Esophagus squamous epithelium (tissue), 5 donors: ENCODE data around the gene HIF1A. TPM values are rescaled to one million over a fixed set of nuclear protein-coding genes. Genes with fewer than 3 reads are reported as not detected.
A peak's percentile ranks its signal among the peaks of the same experiment; 100 is the strongest.

Experiments
- DNase-seq: peaks from one replicate; lab custom pipeline; 2025; lab: John Stamatoyannopoulos, UW
- H3K27ac ChIP-seq, 4 donors: fragments of 200-600 bp; sonication (generic); one replicate each; pipeline ENCODE4 v1.5.1; 2016 to 2019; ENCODE audit warnings: mild to moderate bottlenecking in 1 of 4
- H3K27me3 ChIP-seq, 4 donors: fragments of 200-600 bp; sonication (generic); 1 replicate in 3 of 4; 2 replicates in 1 of 4; pipeline versions ENCODE4 v1.5.1 to v1.6.0; 2017 to 2021; ENCODE audit warnings: antibody characterized with exemption in 1 of 4
- H3K36me3 ChIP-seq, 3 donors: fragments of 200-600 bp; sonication (generic); one replicate each; pipeline ENCODE4 v1.5.1; 2016 to 2019
- H3K4me1 ChIP-seq, 3 donors: fragments of 200-600 bp; sonication (generic); one replicate each; pipeline ENCODE4 v1.5.1; 2017 to 2019
- H3K4me3 ChIP-seq, 4 donors: fragments of 200-600 bp; sonication (generic); 1 replicate in 3 of 4; 2 replicates in 1 of 4; pipeline ENCODE4 v1.5.1; 2016 to 2019; ENCODE audit warnings: mild to moderate bottlenecking in 2 of 4, moderate library complexity in 1 of 4
- H3K9me3 ChIP-seq, 3 donors: fragments of 200-600 bp; sonication (generic); one replicate each; pipeline ENCODE4 v1.5.1; 2016 to 2019
- POLR2A ChIP-seq, 4 donors: fragments of 450-650 bp; IDR thresholded peaks; one replicate each; pipeline ENCODE4 v1.6.1; 2017; ENCODE audit warnings: antibody characterized with exemption in 4 of 4, mild to moderate bottlenecking in 4 of 4, moderate library complexity in 3 of 4
- WGBS, 2 donors: methylation state at CpG; one replicate each; pipeline ENCODE4 v1.1.5; 2018; 5-methylcytosine and 5-hydroxymethylcytosine counted together
- intact Hi-C: fragments of 100-400 bp; cut with DNase I; formaldehyde crosslinking; loops from one replicate; pipeline ENCODE4 v1.15.0; 2022
- total RNA-seq, 4 donors: library from RNA; depleted of rRNA; stranded (reverse); fragments of >200 nt; gene quantifications; one replicate each; pipeline ENCODE4 v1.1.0, GENCODE V29; 2016
- TF ChIP-seq, protein P1 (sequence below), 6 experiments: fragments of 450-650 bp in 4 of 6; fragments of 200-600 bp in 2 of 6; sonication (generic) in 2 of 6; IDR thresholded peaks; one replicate each; pipeline ENCODE4 v1.5.1; 2016 to 2019; ENCODE audit warnings: antibody characterized with exemption in 6 of 6, mild to moderate bottlenecking in 4 of 6, moderate library complexity in 4 of 6
- donor health status: DM: yes; HTN: yes; CAD: no.

The HIF1A gene
- total RNA-seq, 4 donors from 2014 or later, result 108 to 199 (median 127) TPM

DNA sequence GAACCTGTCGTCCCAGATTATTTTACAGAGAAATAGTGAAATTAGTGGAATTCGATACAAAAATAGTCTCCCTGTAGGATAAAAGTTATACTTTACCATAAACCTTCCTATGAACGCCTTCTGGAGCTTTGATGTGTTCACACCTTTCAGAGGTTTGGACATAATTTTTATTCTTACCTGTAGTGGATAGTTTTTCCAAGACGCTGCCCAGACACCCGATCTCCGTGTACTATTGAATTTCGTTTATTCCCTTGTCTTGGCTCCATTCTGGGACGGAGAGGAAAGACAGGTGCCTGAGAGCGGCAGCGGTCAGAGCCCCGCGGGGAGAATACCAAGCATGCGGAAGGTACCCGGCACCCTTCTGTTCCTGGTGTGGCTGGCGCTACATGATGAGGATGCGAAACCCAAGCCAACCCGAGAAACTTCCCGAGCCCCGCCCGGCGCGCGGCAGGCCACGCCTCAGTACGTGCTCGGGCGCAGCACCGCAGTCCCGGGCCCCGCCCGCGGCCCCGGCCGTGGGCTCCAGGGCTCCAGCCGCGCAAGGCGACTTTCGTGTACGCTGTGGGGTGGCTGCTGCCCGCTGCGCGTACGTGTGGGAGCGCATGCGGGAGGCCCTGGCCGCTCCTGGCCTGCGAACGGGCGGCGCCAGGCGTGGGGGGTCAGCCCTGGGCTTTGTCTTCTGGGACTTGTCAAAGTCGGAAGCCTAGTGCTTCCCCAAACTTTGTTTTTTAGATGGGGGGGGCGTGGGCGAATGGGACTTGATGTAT lies 55.6 kb downstream of the HIF1A start:
- intact Hi-C loops, result no loop called here
- TF ChIP-seq POLR2A (IDR thresholded peaks at IDR 0.05), result peak in 2 of 4 donors; percentile 78 to 88
- TF ChIP-seq, protein P1, sequence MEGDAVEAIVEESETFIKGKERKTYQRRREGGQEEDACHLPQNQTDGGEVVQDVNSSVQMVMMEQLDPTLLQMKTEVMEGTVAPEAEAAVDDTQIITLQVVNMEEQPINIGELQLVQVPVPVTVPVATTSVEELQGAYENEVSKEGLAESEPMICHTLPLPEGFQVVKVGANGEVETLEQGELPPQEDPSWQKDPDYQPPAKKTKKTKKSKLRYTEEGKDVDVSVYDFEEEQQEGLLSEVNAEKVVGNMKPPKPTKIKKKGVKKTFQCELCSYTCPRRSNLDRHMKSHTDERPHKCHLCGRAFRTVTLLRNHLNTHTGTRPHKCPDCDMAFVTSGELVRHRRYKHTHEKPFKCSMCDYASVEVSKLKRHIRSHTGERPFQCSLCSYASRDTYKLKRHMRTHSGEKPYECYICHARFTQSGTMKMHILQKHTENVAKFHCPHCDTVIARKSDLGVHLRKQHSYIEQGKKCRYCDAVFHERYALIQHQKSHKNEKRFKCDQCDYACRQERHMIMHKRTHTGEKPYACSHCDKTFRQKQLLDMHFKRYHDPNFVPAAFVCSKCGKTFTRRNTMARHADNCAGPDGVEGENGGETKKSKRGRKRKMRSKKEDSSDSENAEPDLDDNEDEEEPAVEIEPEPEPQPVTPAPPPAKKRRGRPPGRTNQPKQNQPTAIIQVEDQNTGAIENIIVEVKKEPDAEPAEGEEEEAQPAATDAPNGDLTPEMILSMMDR (IDR thresholded peaks at IDR 0.05), result no peak
- peaks cover 0 to 34% (median 9%) of the 10 kb centered on the region in 3 donors for H3K36me3 ChIP-seq
- peak overlapping the region; percentile 89 to 94 (median 92) for H3K27ac ChIP-seq
- peaks cover 0 to 30% (median 8%) of the 10 kb centered on the region in 3 donors for H3K4me1 ChIP-seq
- H3K9me3 ChIP-seq, result no peaks in the 10 kb centered on the region
- H3K4me3 ChIP-seq, result peak overlapping the region; percentile 41 to 85 (median 61)
- WGBS, 2 donors, result 3 to 4% methylated on average over 15 to 19 of the region's 54 CpGs
- DNase-seq, result peak; percentile 35
- H3K27me3 ChIP-seq, result no peaks in the 10 kb centered on the region

DNA sequence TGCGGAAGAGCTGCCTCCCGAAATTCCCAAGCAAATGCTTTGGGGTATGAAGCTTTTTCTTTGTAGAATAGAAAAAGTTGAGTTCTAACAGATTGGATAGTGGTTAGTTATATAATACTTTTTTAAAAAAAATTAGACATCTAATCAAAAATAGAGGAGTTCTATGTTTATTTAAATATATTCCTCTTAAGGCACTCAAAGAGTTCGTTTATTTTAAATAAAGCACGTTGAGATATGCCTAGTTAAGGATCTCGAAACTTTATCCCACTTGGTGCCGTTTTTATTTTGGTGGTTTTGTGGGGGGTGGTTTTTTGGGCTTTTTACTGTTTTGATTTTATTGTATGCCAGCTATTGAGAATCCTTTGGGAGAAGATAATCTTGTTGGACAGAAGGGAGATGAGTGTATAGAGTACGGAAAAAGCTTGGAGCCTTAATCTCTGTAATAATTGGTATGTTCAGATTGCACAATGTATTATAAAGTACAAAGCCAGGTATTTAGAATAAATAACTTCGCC lies 56.2 kb downstream of the HIF1A start:
- H3K27me3 ChIP-seq, result no peaks in the 10 kb centered on the region
- intact Hi-C loops, result no loop called here
- DNase-seq, result no peak
- H3K9me3 ChIP-seq, result no peaks in the 10 kb centered on the region
- peak overlapping the region; percentile 89 to 94 (median 92) for H3K27ac ChIP-seq
- H3K4me3 ChIP-seq, result peak overlapping the region; percentile 41 to 85 (median 61)
- TF ChIP-seq, protein P1 (IDR thresholded peaks at IDR 0.05), result no peak
- no peak for TF ChIP-seq POLR2A (IDR thresholded peaks at IDR 0.05)
- peaks cover 0 to 28% (median 5%) of the 10 kb centered on the region in 3 donors for H3K36me3 ChIP-seq
- H3K4me1 ChIP-seq, result peaks cover 0 to 30% (median 8%) of the 10 kb centered on the region in 3 donors
- WGBS, 2 donors, result 37 to 41% methylated on average over 8 of the region's 8 CpGs

DNA sequence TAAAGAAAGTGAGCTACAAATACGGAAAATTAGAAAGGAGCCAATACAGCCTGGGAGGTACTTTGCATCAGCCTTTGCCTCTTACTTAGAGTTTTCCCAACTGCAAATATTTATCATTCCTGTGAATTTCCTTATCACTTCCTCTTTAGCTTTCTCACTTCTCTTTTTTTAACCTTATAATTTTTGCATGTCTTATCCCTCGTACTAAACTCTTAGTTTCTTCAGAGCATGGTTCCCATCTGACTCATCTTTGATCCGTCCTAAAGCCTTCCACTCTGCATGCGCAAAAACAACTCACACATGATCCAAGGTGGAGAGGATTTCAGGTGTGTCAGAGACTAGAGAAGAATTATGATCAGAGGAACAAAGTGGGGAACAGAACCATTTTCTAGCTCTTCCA lies 57.3 kb downstream of the HIF1A start:
- 51 to 63% methylated on average over 4 of the region's 4 CpGs for WGBS, 2 donors
- Histone ChIP-seq H3K27ac (peak overlapping the region in 2 of 4 donors; percentile 92 to 94), H3K36me3 (peaks cover 0 to 17% (median 0%) of the 10 kb centered on the region in 3 donors), H3K4me1 (peaks cover 0 to 30% (median 8%) of the 10 kb centered on the region in 3 donors), H3K4me3 (no peak overlapping the region), H3K9me3 (no peaks in the 10 kb centered on the region), H3K27me3 (no peaks in the 10 kb centered on the region)
- TF ChIP-seq, protein P1 (IDR thresholded peaks at IDR 0.05), result no peak
- TF ChIP-seq POLR2A (IDR thresholded peaks at IDR 0.05), result no peak
- intact Hi-C loops, result no loop called here
- no peak for DNase-seq

DNA sequence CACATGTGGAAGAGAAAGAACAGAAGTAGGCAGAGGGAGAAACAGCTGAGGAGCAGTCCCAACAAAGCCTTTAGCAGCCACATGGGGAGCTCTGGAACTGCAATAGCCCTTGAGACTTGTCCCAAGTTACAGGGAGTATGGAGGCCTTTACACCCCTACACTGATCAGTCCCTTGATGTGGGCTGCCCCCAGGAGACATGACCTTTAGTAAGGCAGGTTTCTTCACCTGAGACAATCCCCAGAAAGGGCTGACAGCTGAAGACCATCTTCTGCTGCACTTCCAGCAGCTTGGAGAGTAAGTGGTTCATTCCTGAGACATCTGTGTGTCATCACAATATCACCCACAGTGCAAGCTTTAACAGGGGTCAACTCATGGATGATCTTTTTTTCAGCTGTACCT lies 58.3 kb downstream of the HIF1A start:
- Histone ChIP-seq H3K4me3 (no peak overlapping the region), H3K36me3 (peaks cover 0 to 7% (median 0%) of the 10 kb centered on the region in 3 donors), H3K9me3 (no peaks in the 10 kb centered on the region), H3K27ac (no peak overlapping the region), H3K4me1 (peaks cover 0 to 30% (median 8%) of the 10 kb centered on the region in 3 donors), H3K27me3 (no peaks in the 10 kb centered on the region)
- TF ChIP-seq, protein P1 (IDR thresholded peaks at IDR 0.05), result peak in 1 of 6 experiments; percentile 10
- TF ChIP-seq POLR2A (IDR thresholded peaks at IDR 0.05), result no peak
- DNase-seq, result no peak
- intact Hi-C loops, result no loop called here
